ENCODE results near the gene GIPC2. TPM values are rescaled to one million over a fixed set of nuclear protein-coding genes. Genes with fewer than 3 reads are reported as not detected.
A peak's percentile ranks its signal among the peaks of the same experiment; 100 is the strongest.
"Not testable (repeated sequence)": the region's sequence is repeated elsewhere in the genome, so short reads cannot be mapped to it uniquely, and the experiment has no call there.

Gene GIPC2
- total RNA-seq, 2 donors from 2014 or later: 0.32 to 0.62 TPM

- H3K4me3 Mint-ChIP-seq: peak overlapping the region; percentile 51 to 67
- no peaks in the 10 kb centered on the region for H3K27me3 Mint-ChIP-seq (ENCODE audit: low read depth)
Observed at GRCh38 chr1:78080767-78081166, 35.0 kb downstream of the GIPC2 start.

GRCh38 chr1:78081980-78082860, 36.5 kb downstream of the GIPC2 start:
- H3K27me3 Mint-ChIP-seq (ENCODE audit: low read depth): no peaks in the 10 kb centered on the region
- H3K9me3 Mint-ChIP-seq: peaks cover 4 to 14% of the 10 kb centered on the region in 2 donors
- H3K36me3 Mint-ChIP-seq (ENCODE audit: insufficient read depth in 2 of 2): peaks cover 10 to 11% of the 10 kb centered on the region in 2 donors
- no peak for ATAC-seq (replicated peaks in 1 of 2)
- peaks cover 19% of the 10 kb centered on the region for H3K4me1 Mint-ChIP-seq (ENCODE audit: low read depth)
- no peak for DNase-seq
- no peak overlapping the region for H3K4me3 Mint-ChIP-seq
- no peak overlapping the region for H3K27ac Mint-ChIP-seq

More at GRCh38 chr1:78080767-78081166, 35.0 kb downstream of the GIPC2 start:
- H3K36me3 Mint-ChIP-seq (ENCODE audit: insufficient read depth in 2 of 2): peaks cover 0 to 3% of the 10 kb centered on the region in 2 donors
- H3K9me3 Mint-ChIP-seq: peaks cover 0 to 5% of the 10 kb centered on the region in 2 donors
- DNase-seq (no peak), ATAC-seq (replicated peaks in 1 of 2) (no peak)
- peaks cover 19% of the 10 kb centered on the region for H3K4me1 Mint-ChIP-seq (ENCODE audit: low read depth)
- peak overlapping the region; percentile 88 for H3K27ac Mint-ChIP-seq

GRCh38 chr1:78084639-78085038, 38.9 kb downstream of the GIPC2 start:
- Mint-ChIP-seq H3K36me3 (ENCODE audit: insufficient read depth in 2 of 2) (peaks cover 8 to 11% of the 10 kb centered on the region in 2 donors), H3K4me1 (ENCODE audit: low read depth) (peaks cover 13% of the 10 kb centered on the region), H3K9me3 (peaks cover 4 to 16% of the 10 kb centered on the region in 2 donors)
- ATAC-seq (replicated peaks in 1 of 2); DNase-seq; H3K4me3 Mint-ChIP-seq; H3K27ac Mint-ChIP-seq; H3K27me3 Mint-ChIP-seq (ENCODE audit: low read depth): not testable (repeated sequence)

GRCh38 chr1:78086697-78087096, 40.9 kb downstream of the GIPC2 start:
- no peaks in the 10 kb centered on the region for H3K4me1 Mint-ChIP-seq (ENCODE audit: low read depth)
- H3K36me3 Mint-ChIP-seq (ENCODE audit: insufficient read depth in 2 of 2): peaks cover 8 to 11% of the 10 kb centered on the region in 2 donors
- no peak for ATAC-seq (replicated peaks in 1 of 2)
- DNase-seq: no peak
- no peak overlapping the region for H3K27ac Mint-ChIP-seq
- peaks cover 4 to 16% of the 10 kb centered on the region in 2 donors for H3K9me3 Mint-ChIP-seq
- H3K4me3 Mint-ChIP-seq: no peak overlapping the region
- H3K27me3 Mint-ChIP-seq (ENCODE audit: low read depth): peaks cover 13% of the 10 kb centered on the region

GRCh38 chr1:78088015-78088414, 42.2 kb downstream of the GIPC2 start:
- no peak for DNase-seq
- Mint-ChIP-seq H3K36me3 (ENCODE audit: insufficient read depth in 2 of 2) (peaks cover 8 to 11% of the 10 kb centered on the region in 2 donors), H3K27me3 (ENCODE audit: low read depth) (peaks cover 16% of the 10 kb centered on the region), H3K4me3 (no peak overlapping the region), H3K4me1 (ENCODE audit: low read depth) (no peaks in the 10 kb centered on the region), H3K27ac (no peak overlapping the region), H3K9me3 (peaks cover 4 to 16% of the 10 kb centered on the region in 2 donors)
- ATAC-seq (replicated peaks in 1 of 2): no peak

- H3K27me3 Mint-ChIP-seq (ENCODE audit: low read depth): peaks cover 16% of the 10 kb centered on the region
- DNase-seq (no peak), ATAC-seq (replicated peaks in 1 of 2) (no peak)
- peaks cover 8 to 11% of the 10 kb centered on the region in 2 donors for H3K36me3 Mint-ChIP-seq (ENCODE audit: insufficient read depth in 2 of 2)
- no peak overlapping the region for H3K4me3 Mint-ChIP-seq
- H3K4me1 Mint-ChIP-seq (ENCODE audit: low read depth): no peaks in the 10 kb centered on the region
- H3K27ac Mint-ChIP-seq: no peak overlapping the region
- H3K9me3 Mint-ChIP-seq: peaks cover 4 to 16% of the 10 kb centered on the region in 2 donors
Observed at GRCh38 chr1:78088486-78088885, 42.7 kb downstream of the GIPC2 start.

- Mint-ChIP-seq H3K27me3 (ENCODE audit: low read depth) (peaks cover 16% of the 10 kb centered on the region), H3K4me3 (no peak overlapping the region), H3K4me1 (ENCODE audit: low read depth) (no peaks in the 10 kb centered on the region), H3K27ac (no peak overlapping the region), H3K36me3 (ENCODE audit: insufficient read depth in 2 of 2) (peaks cover 8 to 11% of the 10 kb centered on the region in 2 donors), H3K9me3 (peaks cover 4 to 16% of the 10 kb centered on the region in 2 donors)
- DNase-seq (no peak), ATAC-seq (replicated peaks in 1 of 2) (no peak)
Observed at GRCh38 chr1:78089010-78089409, 43.2 kb downstream of the GIPC2 start.

- Mint-ChIP-seq H3K4me3 (no peak overlapping the region), H3K36me3 (ENCODE audit: insufficient read depth in 2 of 2) (peaks cover 7 to 11% of the 10 kb centered on the region in 2 donors), H3K27ac (no peak overlapping the region), H3K9me3 (peaks cover 4 to 13% of the 10 kb centered on the region in 2 donors), H3K27me3 (ENCODE audit: low read depth) (peaks cover 16% of the 10 kb centered on the region), H3K4me1 (ENCODE audit: low read depth) (no peaks in the 10 kb centered on the region)
- DNase-seq: no peak
- ATAC-seq (replicated peaks in 1 of 2): no peak
Observed at GRCh38 chr1:78090472-78091133, 44.8 kb downstream of the GIPC2 start.

- no peak for ATAC-seq (replicated peaks in 1 of 2)
- H3K27me3 Mint-ChIP-seq (ENCODE audit: low read depth): peaks cover 16% of the 10 kb centered on the region
- no peak for DNase-seq
- H3K36me3 Mint-ChIP-seq (ENCODE audit: insufficient read depth in 2 of 2): peaks cover 3 to 6% of the 10 kb centered on the region in 2 donors
- no peak overlapping the region for H3K4me3 Mint-ChIP-seq
- peaks cover 4 to 7% of the 10 kb centered on the region in 2 donors for H3K9me3 Mint-ChIP-seq
- no peak overlapping the region for H3K27ac Mint-ChIP-seq
- no peaks in the 10 kb centered on the region for H3K4me1 Mint-ChIP-seq (ENCODE audit: low read depth)
Observed at GRCh38 chr1:78091215-78091813, 45.5 kb downstream of the GIPC2 start.

- H3K27ac Mint-ChIP-seq: no peak overlapping the region
- ATAC-seq (replicated peaks in 1 of 2) (no peak), DNase-seq (no peak)
- H3K4me3 Mint-ChIP-seq: no peak overlapping the region
- no peaks in the 10 kb centered on the region for H3K4me1 Mint-ChIP-seq (ENCODE audit: low read depth)
- peaks cover 16% of the 10 kb centered on the region for H3K27me3 Mint-ChIP-seq (ENCODE audit: low read depth)
- peaks cover under 1 to 2% of the 10 kb centered on the region in 2 donors for H3K9me3 Mint-ChIP-seq
- H3K36me3 Mint-ChIP-seq (ENCODE audit: insufficient read depth in 2 of 2): peaks cover under 1% of the 10 kb centered on the region in 2 donors
Observed at GRCh38 chr1:78091886-78092285, 46.1 kb downstream of the GIPC2 start.

GRCh38 chr1:78092643-78093042, 46.9 kb downstream of the GIPC2 start:
- ATAC-seq (replicated peaks in 1 of 2) (no peak), DNase-seq (no peak)
- H3K36me3 Mint-ChIP-seq (ENCODE audit: insufficient read depth in 2 of 2): peaks cover 0 to 1% of the 10 kb centered on the region in 2 donors
- no peak overlapping the region for H3K27ac Mint-ChIP-seq
- no peak overlapping the region for H3K4me3 Mint-ChIP-seq
- no peaks in the 10 kb centered on the region for H3K9me3 Mint-ChIP-seq
- no peaks in the 10 kb centered on the region for H3K4me1 Mint-ChIP-seq (ENCODE audit: low read depth)
- peaks cover 16% of the 10 kb centered on the region for H3K27me3 Mint-ChIP-seq (ENCODE audit: low read depth)

- Mint-ChIP-seq H3K4me1 (ENCODE audit: low read depth) (no peaks in the 10 kb centered on the region), H3K4me3 (no peak overlapping the region), H3K27me3 (ENCODE audit: low read depth) (peaks cover 16% of the 10 kb centered on the region), H3K9me3 (no peaks in the 10 kb centered on the region), H3K27ac (no peak overlapping the region), H3K36me3 (ENCODE audit: insufficient read depth in 2 of 2) (peaks cover 0 to 1% of the 10 kb centered on the region in 2 donors)
- DNase-seq: no peak
- ATAC-seq (replicated peaks in 1 of 2): no peak
Observed at GRCh38 chr1:78093560-78093959, 47.8 kb downstream of the GIPC2 start.

- Mint-ChIP-seq H3K4me3 (no peak overlapping the region), H3K9me3 (no peaks in the 10 kb centered on the region), H3K27ac (no peak overlapping the region), H3K4me1 (ENCODE audit: low read depth) (no peaks in the 10 kb centered on the region), H3K27me3 (ENCODE audit: low read depth) (peaks cover 16% of the 10 kb centered on the region), H3K36me3 (ENCODE audit: insufficient read depth in 2 of 2) (peaks cover 0 to 1% of the 10 kb centered on the region in 2 donors)
- ATAC-seq (replicated peaks in 1 of 2): no peak
- no peak for DNase-seq
Observed at GRCh38 chr1:78094639-78095038, 48.9 kb downstream of the GIPC2 start.
